B cell (primary cell): Measurements from ENCODE around the gene EPHA2. TPM values are rescaled to one million over a fixed set of nuclear protein-coding genes. Genes with fewer than 3 reads are reported as not detected.
A peak's percentile ranks its signal among the peaks of the same experiment; 100 is the strongest.

Experiments used
- ATAC-seq: fragments of 200-7000 bp; cut with Tn5 transposase; one replicate; pipeline ENCODE4 v1.10.0; 2021; ENCODE audit warnings: low read depth, mild to moderate bottlenecking, moderate number of reproducible peaks, moderate library complexity
- CTCF ChIA-PET: fragments of 350-600 bp; sonication (Branson Sonifier 250); formaldehyde crosslinking; loops from one replicate; lab custom pipeline; 2021; ENCODE audit warnings: antibody characterized with exemption, inconsistent platforms; lab: Charles Lee
- POLR2A ChIA-PET: fragments of 350-600 bp; sonication (Branson Sonifier 250); formaldehyde crosslinking; loops from one replicate; lab custom pipeline; 2021; ENCODE audit warnings: antibody characterized with exemption; lab: Charles Lee
- DNase-seq: peaks from one replicate; pipeline ENCODE4 v3.0.0; 2013
- H2AFZ ChIP-seq: 2 replicates; pipeline ENCODE4 v1.6.1; 2012; ENCODE audit warnings: mild to moderate bottlenecking, low read depth, low read length; ENCODE audit not compliant: insufficient read depth, poor library complexity, severe bottlenecking
- H3K27ac ChIP-seq, 2 donors: 1 replicate in 1 of 2; 2 replicates in 1 of 2; pipeline ENCODE4 v1.5.1; 2012 to 2013; ENCODE audit warnings: low read length in 2 of 2, mild to moderate bottlenecking in 2 of 2, moderate library complexity in 1 of 2
- H3K27me3 ChIP-seq, 4 experiments: fragments of 200-600 bp in 1 of 4; sonication (generic) in 1 of 4; replicated peaks in 1 of 4; 1 replicate in 2 of 4; 2 replicates in 2 of 4; pipeline versions ENCODE4 v1.6.1 to v1.7.0; 2013 to 2016; ENCODE audit warnings: low read length in 3 of 4, mild to moderate bottlenecking in 2 of 4, mixed read lengths in 1 of 4, moderate library complexity in 1 of 4; ENCODE audit not compliant: insufficient read depth in 4 of 4, control insufficient read depth in 3 of 4; ENCODE audit errors: control extremely low read depth in 1 of 4
- H3K36me3 ChIP-seq, 2 experiments: replicated peaks in 1 of 2; 1 replicate in 1 of 2; 2 replicates in 1 of 2; pipeline versions ENCODE4 v1.6.1 to v1.7.1; 2013; ENCODE audit warnings: low read length in 1 of 2; ENCODE audit not compliant: insufficient read depth in 2 of 2, control insufficient read depth in 1 of 2; ENCODE audit errors: control extremely low read depth in 1 of 2, extremely low read depth in 1 of 2
- H3K4me1 ChIP-seq, 2 donors: fragments of 200-600 bp in 1 of 2; sonication (generic) in 1 of 2; 1 replicate in 1 of 2; 2 replicates in 1 of 2; pipeline versions ENCODE4 v1.5.1 to v1.6.1; 2013 to 2017; ENCODE audit warnings: low read length in 2 of 2; ENCODE audit not compliant: control insufficient read depth in 2 of 2, insufficient read depth in 2 of 2
- H3K4me2 ChIP-seq: replicated peaks from 2 replicates; pipeline ENCODE3; 2012; ENCODE audit warnings: mild to moderate bottlenecking, low read depth, low read length; ENCODE audit not compliant: poor library complexity, severe bottlenecking
- H3K4me3 ChIP-seq, 5 experiments: fragments of 200-600 bp in 1 of 5; sonication (generic) in 1 of 5; 1 replicate in 3 of 5; 2 replicates in 2 of 5; pipeline versions ENCODE4 v1.5.1 to v1.7.0; 2011 to 2016; ENCODE audit warnings: low read length in 4 of 5, mild to moderate bottlenecking in 4 of 5, low read depth in 2 of 5, control low read depth in 1 of 5, moderate library complexity in 1 of 5; ENCODE audit not compliant: insufficient read depth in 1 of 5; ENCODE audit errors: control extremely low read depth in 1 of 5, extremely low read depth in 1 of 5
- H3K79me2 ChIP-seq: fragments of 200-600 bp; sonication (generic); one replicate; pipeline ENCODE4 v1.6.0; 2016; ENCODE audit warnings: low read length; ENCODE audit not compliant: control insufficient read depth, insufficient read depth
- H3K9ac ChIP-seq: fragments of 200-600 bp; sonication (generic); 2 replicates; pipeline ENCODE4 v1.6.1; 2017; ENCODE audit warnings: mild to moderate bottlenecking, low read length, moderate library complexity
- H3K9me3 ChIP-seq, 3 donors: one replicate each; pipeline versions ENCODE4 v1.6.1 to v1.7.1; 2013; ENCODE audit warnings: low read length in 2 of 3; ENCODE audit not compliant: control insufficient read depth in 2 of 3, insufficient read depth in 1 of 3; ENCODE audit errors: control extremely low read depth in 1 of 3
- H4K20me1 ChIP-seq: 2 replicates; pipeline ENCODE4 v1.6.0; 2012; ENCODE audit warnings: mild to moderate bottlenecking, low read length; ENCODE audit not compliant: insufficient read depth, control insufficient read depth, poor library complexity, severe bottlenecking
- H3K27ac Mint-ChIP-seq: one replicate; pipeline ENCODE4 v1.8.0; 2021; ENCODE audit warnings: mixed read lengths
- H3K27me3 Mint-ChIP-seq: one replicate; pipeline ENCODE4 v1.8.0; 2021; ENCODE audit warnings: mixed read lengths
- H3K4me1 Mint-ChIP-seq: one replicate; pipeline ENCODE4 v1.8.0; 2021; ENCODE audit warnings: mixed read lengths
- H3K4me3 Mint-ChIP-seq: one replicate; pipeline ENCODE4 v1.8.0; 2021; ENCODE audit warnings: mixed read lengths
- H3K9me3 Mint-ChIP-seq: one replicate; pipeline ENCODE4 v1.8.0; 2022; ENCODE audit warnings: mixed read lengths; ENCODE audit not compliant: insufficient read depth
- EZH2 ChIP-seq: IDR thresholded peaks from 2 replicates; pipeline ENCODE4 v1.6.1; 2012; ENCODE audit warnings: borderline replicate concordance, low read depth, mild to moderate bottlenecking, moderate library complexity, low read length; ENCODE audit not compliant: insufficient read depth, poor library complexity, severe bottlenecking
- WGBS: methylation state at CpG from one replicate; pipeline ENCODE4 v1.1.5; 2013; ENCODE audit warnings: missing lambda C conversion rate; ENCODE audit not compliant: insufficient coverage; 5-methylcytosine and 5-hydroxymethylcytosine counted together
- intact Hi-C: fragments of 100-400 bp; cut with micrococcal nuclease; formaldehyde crosslinking; loops from one replicate; pipeline ENCODE4 v1.10.0; 2022
- polyA plus RNA-seq: library from polyadenylated mRNA; depleted of rRNA; stranded (reverse); fragments of >200 nt; gene quantifications from 2 replicates; pipeline ENCODE4 v1.2.3, GENCODE V29; 2012
- total RNA-seq, 2 donors: library from RNA; stranded (reverse); fragments of 120-200 nt in 1 of 2; gene quantifications; 1 replicate in 1 of 2; 2 replicates in 1 of 2; pipeline versions ENCODE4 v1.2.3 to v1.2.4, GENCODE V29; 2013 to 2022
- TF ChIP-seq, protein P1 (sequence below): fragments of 200-600 bp; IDR thresholded peaks from one replicate; pipeline ENCODE4 v1.8.0; 2022; ENCODE audit warnings: antibody characterized with exemption, mild to moderate bottlenecking

Gene EPHA2
- total and polyA plus RNA-seq, 2 donors (not counting 1 experiment from before 2014, with no cell fraction given), result 0.12 TPM; not detected in 1

- H3K4me1 ChIP-seq, result no peaks in the 10 kb centered on the region
- H3K9ac ChIP-seq, result no peak overlapping the region
- WGBS, result 67% methylated on average over 17 of the region's 17 CpGs
- no peaks in the 10 kb centered on the region for H3K9me3 Mint-ChIP-seq
- no peaks in the 10 kb centered on the region for H4K20me1 ChIP-seq
- CTCF ChIA-PET, result interaction anchor here (1.0 kb wide), 1 partner anchor 10 kb away, joined by 3 read pairs; no protein-coding TSS in a partner anchor
- H3K27ac ChIP-seq, result no peak overlapping the region
- ATAC-seq (no peak), DNase-seq (peak; percentile 1)
- POLR2A ChIA-PET, result no interaction called here
- H3K27ac Mint-ChIP-seq, result no peak overlapping the region
- no peaks in the 10 kb centered on the region for H3K36me3 ChIP-seq
- no peaks in the 10 kb centered on the region for H3K4me1 Mint-ChIP-seq
- H3K4me3 Mint-ChIP-seq, result no peak overlapping the region
- H2AFZ ChIP-seq, result no peak overlapping the region
- H3K27me3 Mint-ChIP-seq, result peaks cover 13% of the 10 kb centered on the region
- H3K27me3 ChIP-seq, result peaks cover 0 to 10% (median 0%) of the 10 kb centered on the region in 4 experiments
- intact Hi-C loops, result no loop called here
- H3K79me2 ChIP-seq, result no peaks in the 10 kb centered on the region
- H3K4me2 ChIP-seq, result no peak overlapping the region
- no peak for TF ChIP-seq EZH2
- no peaks in the 10 kb centered on the region for H3K9me3 ChIP-seq
- no peak overlapping the region for H3K4me3 ChIP-seq
Measured at GRCh38 chr1:16088351-16088911, 67.4 kb downstream of the EPHA2 start.

GRCh38 chr1:16087733-16088132, 68.1 kb downstream of the EPHA2 start:
- no peaks in the 10 kb centered on the region for H3K9me3 Mint-ChIP-seq
- Histone ChIP-seq H3K9me3 (no peaks in the 10 kb centered on the region), H3K27me3 (peaks cover 0 to 11% (median 0%) of the 10 kb centered on the region in 4 experiments), H3K36me3 (no peaks in the 10 kb centered on the region), H4K20me1 (no peaks in the 10 kb centered on the region), H3K79me2 (no peaks in the 10 kb centered on the region), H3K9ac (no peak overlapping the region), H3K4me2 (no peak overlapping the region), H3K27ac (no peak overlapping the region), H3K4me1 (no peaks in the 10 kb centered on the region), H3K4me3 (no peak overlapping the region), H2AFZ (no peak overlapping the region)
- intact Hi-C loops, result no loop called here
- CTCF ChIA-PET, result no interaction called here
- DNase-seq (no peak), ATAC-seq (no peak)
- H3K4me3 Mint-ChIP-seq, result no peak overlapping the region
- no peaks in the 10 kb centered on the region for H3K4me1 Mint-ChIP-seq
- TF ChIP-seq EZH2, result no peak
- TF ChIP-seq, protein P1, sequence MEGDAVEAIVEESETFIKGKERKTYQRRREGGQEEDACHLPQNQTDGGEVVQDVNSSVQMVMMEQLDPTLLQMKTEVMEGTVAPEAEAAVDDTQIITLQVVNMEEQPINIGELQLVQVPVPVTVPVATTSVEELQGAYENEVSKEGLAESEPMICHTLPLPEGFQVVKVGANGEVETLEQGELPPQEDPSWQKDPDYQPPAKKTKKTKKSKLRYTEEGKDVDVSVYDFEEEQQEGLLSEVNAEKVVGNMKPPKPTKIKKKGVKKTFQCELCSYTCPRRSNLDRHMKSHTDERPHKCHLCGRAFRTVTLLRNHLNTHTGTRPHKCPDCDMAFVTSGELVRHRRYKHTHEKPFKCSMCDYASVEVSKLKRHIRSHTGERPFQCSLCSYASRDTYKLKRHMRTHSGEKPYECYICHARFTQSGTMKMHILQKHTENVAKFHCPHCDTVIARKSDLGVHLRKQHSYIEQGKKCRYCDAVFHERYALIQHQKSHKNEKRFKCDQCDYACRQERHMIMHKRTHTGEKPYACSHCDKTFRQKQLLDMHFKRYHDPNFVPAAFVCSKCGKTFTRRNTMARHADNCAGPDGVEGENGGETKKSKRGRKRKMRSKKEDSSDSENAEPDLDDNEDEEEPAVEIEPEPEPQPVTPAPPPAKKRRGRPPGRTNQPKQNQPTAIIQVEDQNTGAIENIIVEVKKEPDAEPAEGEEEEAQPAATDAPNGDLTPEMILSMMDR, result no peak
- POLR2A ChIA-PET, result no interaction called here
- H3K27ac Mint-ChIP-seq, result no peak overlapping the region
- peaks cover 13% of the 10 kb centered on the region for H3K27me3 Mint-ChIP-seq
- WGBS, result 73% methylated on average over 1 of the region's 7 CpGs
